Panc1 (cell line): Measurements from ENCODE around the gene HNRNPAB.

Experiments used
- POLR2AphosphoS5 ChIP-seq: IDR thresholded peaks from 2 replicates; pipeline ENCODE4 v1.6.1; 2012; ENCODE audit warnings: mild to moderate bottlenecking, low read depth, low read length, moderate library complexity
- SIN3A ChIP-seq: IDR thresholded peaks from 2 replicates; pipeline ENCODE4 v1.6.1; 2012; ENCODE audit warnings: low read depth, mild to moderate bottlenecking, low read length, moderate library complexity, borderline replicate concordance; ENCODE audit not compliant: insufficient read depth
- TCF7L2 ChIP-seq: IDR thresholded peaks from 2 replicates; pipeline ENCODE4 v1.6.1; 2011; ENCODE audit warnings: mild to moderate bottlenecking, low read depth, low read length, inconsistent platforms
- TF ChIP-seq, protein P1 (sequence below), 2 experiments: IDR thresholded peaks; 2 replicates each; pipeline ENCODE4 v1.6.1; 2011 to 2012; ENCODE audit warnings: low read depth in 2 of 2, control low read depth in 1 of 2, low read length in 1 of 2, mild to moderate bottlenecking in 1 of 2, moderate library complexity in 1 of 2; ENCODE audit not compliant: insufficient read depth in 1 of 2
- TF ChIP-seq, protein P2 (sequence below): fragments of 450-650 bp; IDR thresholded peaks from 2 replicates; pipeline ENCODE4 v1.5.1; 2017; ENCODE audit warnings: mild to moderate bottlenecking

DNA sequence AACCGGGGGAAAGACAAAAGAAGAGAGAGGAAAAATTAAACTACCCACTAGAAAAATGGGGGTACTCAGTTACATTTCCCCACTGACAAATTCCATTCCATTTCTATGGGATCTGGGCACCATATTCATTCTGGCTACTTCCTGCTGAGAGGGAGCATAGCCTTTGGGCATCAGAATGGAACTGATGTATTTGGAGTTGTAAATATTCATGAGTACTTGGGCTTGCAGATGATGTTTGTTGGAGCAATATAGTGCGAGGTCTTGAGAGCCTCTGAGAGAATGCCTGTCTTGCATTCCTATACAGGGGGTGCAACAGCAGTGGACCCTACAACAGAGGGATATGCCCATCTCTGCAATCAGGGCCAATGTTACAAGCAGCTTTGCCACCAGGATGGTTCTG is 33.9 kb upstream of the HNRNPAB start:
- TF ChIP-seq, protein P1, sequence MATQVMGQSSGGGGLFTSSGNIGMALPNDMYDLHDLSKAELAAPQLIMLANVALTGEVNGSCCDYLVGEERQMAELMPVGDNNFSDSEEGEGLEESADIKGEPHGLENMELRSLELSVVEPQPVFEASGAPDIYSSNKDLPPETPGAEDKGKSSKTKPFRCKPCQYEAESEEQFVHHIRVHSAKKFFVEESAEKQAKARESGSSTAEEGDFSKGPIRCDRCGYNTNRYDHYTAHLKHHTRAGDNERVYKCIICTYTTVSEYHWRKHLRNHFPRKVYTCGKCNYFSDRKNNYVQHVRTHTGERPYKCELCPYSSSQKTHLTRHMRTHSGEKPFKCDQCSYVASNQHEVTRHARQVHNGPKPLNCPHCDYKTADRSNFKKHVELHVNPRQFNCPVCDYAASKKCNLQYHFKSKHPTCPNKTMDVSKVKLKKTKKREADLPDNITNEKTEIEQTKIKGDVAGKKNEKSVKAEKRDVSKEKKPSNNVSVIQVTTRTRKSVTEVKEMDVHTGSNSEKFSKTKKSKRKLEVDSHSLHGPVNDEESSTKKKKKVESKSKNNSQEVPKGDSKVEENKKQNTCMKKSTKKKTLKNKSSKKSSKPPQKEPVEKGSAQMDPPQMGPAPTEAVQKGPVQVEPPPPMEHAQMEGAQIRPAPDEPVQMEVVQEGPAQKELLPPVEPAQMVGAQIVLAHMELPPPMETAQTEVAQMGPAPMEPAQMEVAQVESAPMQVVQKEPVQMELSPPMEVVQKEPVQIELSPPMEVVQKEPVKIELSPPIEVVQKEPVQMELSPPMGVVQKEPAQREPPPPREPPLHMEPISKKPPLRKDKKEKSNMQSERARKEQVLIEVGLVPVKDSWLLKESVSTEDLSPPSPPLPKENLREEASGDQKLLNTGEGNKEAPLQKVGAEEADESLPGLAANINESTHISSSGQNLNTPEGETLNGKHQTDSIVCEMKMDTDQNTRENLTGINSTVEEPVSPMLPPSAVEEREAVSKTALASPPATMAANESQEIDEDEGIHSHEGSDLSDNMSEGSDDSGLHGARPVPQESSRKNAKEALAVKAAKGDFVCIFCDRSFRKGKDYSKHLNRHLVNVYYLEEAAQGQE (IDR thresholded peaks at IDR 0.05; ENCODE audit: insufficient read depth in 1 of 2, low read depth in 2 of 2, low read length in 1 of 2): no peak
- TF ChIP-seq, protein P2, sequence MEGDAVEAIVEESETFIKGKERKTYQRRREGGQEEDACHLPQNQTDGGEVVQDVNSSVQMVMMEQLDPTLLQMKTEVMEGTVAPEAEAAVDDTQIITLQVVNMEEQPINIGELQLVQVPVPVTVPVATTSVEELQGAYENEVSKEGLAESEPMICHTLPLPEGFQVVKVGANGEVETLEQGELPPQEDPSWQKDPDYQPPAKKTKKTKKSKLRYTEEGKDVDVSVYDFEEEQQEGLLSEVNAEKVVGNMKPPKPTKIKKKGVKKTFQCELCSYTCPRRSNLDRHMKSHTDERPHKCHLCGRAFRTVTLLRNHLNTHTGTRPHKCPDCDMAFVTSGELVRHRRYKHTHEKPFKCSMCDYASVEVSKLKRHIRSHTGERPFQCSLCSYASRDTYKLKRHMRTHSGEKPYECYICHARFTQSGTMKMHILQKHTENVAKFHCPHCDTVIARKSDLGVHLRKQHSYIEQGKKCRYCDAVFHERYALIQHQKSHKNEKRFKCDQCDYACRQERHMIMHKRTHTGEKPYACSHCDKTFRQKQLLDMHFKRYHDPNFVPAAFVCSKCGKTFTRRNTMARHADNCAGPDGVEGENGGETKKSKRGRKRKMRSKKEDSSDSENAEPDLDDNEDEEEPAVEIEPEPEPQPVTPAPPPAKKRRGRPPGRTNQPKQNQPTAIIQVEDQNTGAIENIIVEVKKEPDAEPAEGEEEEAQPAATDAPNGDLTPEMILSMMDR: no peak
- no peak for TF ChIP-seq POLR2AphosphoS5
- no peak for TF ChIP-seq TCF7L2
- TF ChIP-seq SIN3A: no peak
